ENCODE data around the gene DBR1.

The DBR1 gene

GRCh38 chr3:138119423-138119766 is 55.3 kb downstream of the DBR1 start:
- no peak for TF ChIP-seq CTCF (IDR thresholded peaks at IDR 0.05; ENCODE audit: low read depth, low read length)
- DNase-seq (ENCODE audit: extremely low read depth, low read depth) = no peak

DNA sequence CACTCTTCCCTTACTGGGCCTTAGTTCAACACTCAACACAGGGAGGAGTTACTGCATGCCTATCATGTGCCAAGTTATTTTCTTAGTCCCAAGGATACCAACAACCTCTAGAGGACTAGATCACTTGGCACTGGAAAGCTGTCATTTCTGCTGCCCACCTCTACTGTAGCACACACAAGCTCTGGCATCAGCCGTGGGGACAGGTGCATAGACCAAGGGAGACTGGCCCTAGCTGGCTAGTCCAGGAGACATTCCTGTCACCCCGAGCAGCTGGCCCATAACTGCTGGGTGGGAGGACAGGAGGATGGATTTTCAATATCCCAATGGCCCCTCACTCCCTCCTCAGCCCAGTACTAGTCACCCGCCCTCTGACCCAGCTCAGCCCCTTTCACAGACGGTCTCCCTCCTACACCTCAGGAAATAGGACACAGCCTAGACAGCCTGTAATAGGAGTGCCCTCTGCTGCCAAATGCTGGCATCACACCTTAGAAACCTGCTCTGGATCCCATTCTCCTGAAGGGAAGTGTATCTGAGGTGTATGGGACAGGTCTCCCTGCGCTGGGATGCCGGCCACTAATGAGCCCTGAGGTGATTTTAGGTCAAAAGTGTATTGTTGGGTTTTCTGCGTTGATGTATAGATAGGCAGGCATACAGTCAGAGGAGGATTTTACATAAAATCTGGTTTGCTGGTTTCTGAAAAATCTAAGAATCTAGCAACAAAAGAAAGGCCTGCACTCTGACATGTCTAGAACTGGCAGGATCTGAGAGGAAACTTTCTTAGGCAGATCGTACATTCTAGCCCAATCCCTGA is 55.9 kb downstream of the DBR1 start:
- TF ChIP-seq CTCF (IDR thresholded peaks at IDR 0.05; ENCODE audit: low read depth, low read length) = peak; percentile 92
- peak; percentile 24 for DNase-seq (ENCODE audit: extremely low read depth, low read depth)

- DNase-seq (ENCODE audit: extremely low read depth, low read depth) = peak; percentile 38
- TF ChIP-seq CTCF (IDR thresholded peaks at IDR 0.05; ENCODE audit: low read depth, low read length) = peak; percentile 11; the same call in 1 of the 2 replicates
These were observed 59.4 kb downstream of the DBR1 start, which contains the start of gene DZIP1L for GRCh38 chr3:138114988-138115971. Gene DZIP1L, minus strand, starts transcription at chr3:138115608. Its CDS starts 11,637 bp downstream, at chr3:138103971.

- DNase-seq (ENCODE audit: extremely low read depth, low read depth) = no peak
These were observed 60.2 kb downstream of the DBR1 start for GRCh38 chr3:138114431-138114918.

GRCh38 chr3:138113326-138113725 is 61.4 kb downstream of the DBR1 start:
- no peak for TF ChIP-seq CTCF (IDR thresholded peaks at IDR 0.05; ENCODE audit: low read depth, low read length)
- no peak for DNase-seq (ENCODE audit: extremely low read depth, low read depth)

More at GRCh38 chr3:138114431-138114918, 60.2 kb downstream of the DBR1 start:
- TF ChIP-seq CTCF (IDR thresholded peaks at IDR 0.05; ENCODE audit: low read depth, low read length) = no peak

GRCh38 chr3:138112362-138112761 is 62.4 kb downstream of the DBR1 start:
- DNase-seq (ENCODE audit: extremely low read depth, low read depth) = no peak

More at GRCh38 chr3:138112362-138112761, 62.4 kb downstream of the DBR1 start:
- TF ChIP-seq CTCF (IDR thresholded peaks at IDR 0.05; ENCODE audit: low read depth, low read length) = no peak
